Bronchial epithelial cell (primary cell): Measurements from ENCODE around the gene PRELID2. TPM values are rescaled to one million over a fixed set of nuclear protein-coding genes. Genes with fewer than 3 reads are reported as not detected.

Experiments used
- DNase-seq: peaks from one replicate; pipeline ENCODE4 v3.0.0-alpha.2; 2010; ENCODE audit warnings: low read depth
- FAIRE-seq: peaks from 2 replicates; lab custom pipeline; 2011; peaks lifted over from hg19 to GRCh38; lab: Jason Lieb, UNC
- H3K27me3 ChIP-seq: 2 replicates; pipeline ENCODE4 v1.5.1; 2011; ENCODE audit warnings: low read length; ENCODE audit not compliant: control insufficient read depth, insufficient read depth
- H3K36me3 ChIP-seq: 2 replicates; pipeline ENCODE4 v1.5.1; 2011; ENCODE audit warnings: low read length; ENCODE audit not compliant: control insufficient read depth, insufficient read depth
- H3K4me3 ChIP-seq: 2 replicates; pipeline ENCODE4 v1.5.1; 2011; ENCODE audit warnings: mild to moderate bottlenecking, low read depth, low read length, control low read depth
- CTCF ChIP-seq: IDR thresholded peaks from 2 replicates; pipeline ENCODE4 v1.5.1; 2011; ENCODE audit warnings: mild to moderate bottlenecking, moderate library complexity, low read length, control low read depth, inconsistent platforms; ENCODE audit not compliant: insufficient read depth, severe bottlenecking
- total RNA-seq: library from RNA; depleted of rRNA; stranded (reverse); fragments of >200 nt; gene quantifications from 2 replicates; pipeline ENCODE4 v1.2.1, GENCODE V29; 2014

Gene PRELID2
- total RNA-seq, 1 donor from 2014 or later: 12.4 TPM

- no peak for FAIRE-seq
Measured at GRCh38 chr5:145768863-145769262, 66.3 kb downstream of the PRELID2 start.

DNA sequence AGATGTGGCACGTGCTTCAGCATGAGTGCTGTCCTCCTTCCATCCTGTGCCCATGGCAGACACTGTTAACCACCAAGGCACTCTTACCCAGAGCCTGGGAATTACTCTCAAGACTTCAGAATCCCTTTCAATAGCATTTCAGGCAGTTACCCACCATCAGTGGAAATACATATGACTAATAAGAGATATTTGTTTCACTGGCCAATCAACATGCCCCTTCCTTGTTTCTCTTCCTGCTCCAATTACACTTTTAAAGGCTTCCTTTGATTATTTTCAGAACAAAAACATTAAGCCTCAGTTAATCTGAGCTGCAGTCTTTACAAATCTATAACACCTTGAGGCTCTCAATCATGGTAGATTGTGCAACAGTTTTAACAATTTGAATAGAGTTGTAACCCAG is 70.8 kb downstream of the PRELID2 start:
- no peak for TF ChIP-seq CTCF
- H3K4me3 ChIP-seq: no peak overlapping the region
- no peak for FAIRE-seq
- DNase-seq: no peak
- H3K36me3 ChIP-seq: no peaks in the 10 kb centered on the region
- H3K27me3 ChIP-seq: no peaks in the 10 kb centered on the region

More at GRCh38 chr5:145768863-145769262, 66.3 kb downstream of the PRELID2 start:
- no peak for TF ChIP-seq CTCF
- no peaks in the 10 kb centered on the region for H3K27me3 ChIP-seq
- DNase-seq: no peak
- no peak overlapping the region for H3K4me3 ChIP-seq
- no peaks in the 10 kb centered on the region for H3K36me3 ChIP-seq

- no peaks in the 10 kb centered on the region for H3K36me3 ChIP-seq
- H3K27me3 ChIP-seq: no peaks in the 10 kb centered on the region
- TF ChIP-seq CTCF: no peak
- no peak for DNase-seq
- no peak for FAIRE-seq
- H3K4me3 ChIP-seq: no peak overlapping the region
Measured at GRCh38 chr5:145762833-145763232, 72.3 kb downstream of the PRELID2 start.

- no peak for FAIRE-seq
Measured at GRCh38 chr5:145761254-145761653, 73.9 kb downstream of the PRELID2 start.

GRCh38 chr5:145760660-145761059 is 74.5 kb downstream of the PRELID2 start:
- no peak overlapping the region for H3K4me3 ChIP-seq
- no peaks in the 10 kb centered on the region for H3K27me3 ChIP-seq
- FAIRE-seq (no peak), DNase-seq (no peak)
- no peak for TF ChIP-seq CTCF
- no peaks in the 10 kb centered on the region for H3K36me3 ChIP-seq

More at GRCh38 chr5:145761254-145761653, 73.9 kb downstream of the PRELID2 start:
- no peak for DNase-seq
- Histone ChIP-seq H3K4me3 (no peak overlapping the region), H3K36me3 (no peaks in the 10 kb centered on the region), H3K27me3 (no peaks in the 10 kb centered on the region)
- no peak for TF ChIP-seq CTCF

DNA sequence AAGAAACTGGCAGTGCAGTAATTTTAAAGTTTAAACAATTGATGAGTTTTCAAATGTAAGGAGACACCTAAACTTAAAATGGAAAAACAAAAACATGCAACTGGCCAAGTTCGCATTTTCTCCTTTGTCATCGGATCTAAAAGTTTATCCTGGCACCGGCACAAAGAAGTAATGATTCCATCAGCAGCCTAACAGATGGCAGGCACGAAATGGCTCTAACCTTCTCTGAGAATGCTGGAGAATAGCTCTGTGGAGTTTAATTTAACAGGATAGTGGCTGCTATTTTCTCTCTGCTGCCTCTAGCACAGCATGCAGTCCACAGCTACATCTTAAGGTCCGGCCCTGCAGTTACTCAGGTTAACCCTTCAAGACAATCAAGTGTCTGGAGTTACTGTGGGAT is 82.2 kb downstream of the PRELID2 start:
- no peak overlapping the region for H3K4me3 ChIP-seq
- no peak for TF ChIP-seq CTCF
- no peak for FAIRE-seq

More for the DNA sequence above, 82.2 kb downstream of the PRELID2 start:
- Histone ChIP-seq H3K36me3 (no peaks in the 10 kb centered on the region), H3K27me3 (no peaks in the 10 kb centered on the region)
- DNase-seq: no peak
